GM12892 (cell line): Measurements from ENCODE around the gene NDUFS3. TPM values are rescaled to one million over a fixed set of nuclear protein-coding genes. Genes with fewer than 3 reads are reported as not detected.
"Not testable (repeated sequence)": the region's sequence is repeated elsewhere in the genome, so short reads cannot be mapped to it uniquely, and the experiment has no call there.

Experiments used
- DNase-seq: peaks from one replicate; pipeline ENCODE4 v3.0.0; 2011; ENCODE audit not compliant: insufficient read length
- FAIRE-seq: peaks from 2 replicates; lab custom pipeline; 2011; peaks lifted over from hg19 to GRCh38; lab: Jason Lieb, UNC
- POLR2A ChIP-seq: IDR thresholded peaks from 2 replicates; pipeline ENCODE4 v1.6.1; 2011; ENCODE audit warnings: low read depth, low read length, control low read depth
- POLR2AphosphoS5 ChIP-seq: IDR thresholded peaks from 2 replicates; pipeline ENCODE4 v1.6.1; 2011; ENCODE audit warnings: low read depth, low read length, control low read depth
- TAF1 ChIP-seq: IDR thresholded peaks from 2 replicates; pipeline ENCODE4 v1.6.1; 2011; ENCODE audit warnings: low read depth, mild to moderate bottlenecking, control low read depth, low read length, borderline replicate concordance
- polyA plus RNA-seq: library from polyadenylated mRNA; unstranded; fragments of >200 nt; gene quantifications from one replicate; pipeline ENCODE4 v1.2.1, GENCODE V29; 2012; ENCODE audit warnings: missing spikeins, inconsistent platforms; ENCODE audit not compliant: missing spikeins

NDUFS3 gene
- polyA plus RNA-seq: 135 TPM

- TF ChIP-seq POLR2A (peak; percentile 87), TAF1 (peak; percentile 97), POLR2AphosphoS5 (peak; percentile 90)
- DNase-seq (peak; percentile 85), FAIRE-seq (peak; percentile 90)
Measured at GRCh38 chr11:47578524-47579494, at the start of gene NDUFS3, which contains the start of gene KBTBD4. TSS of gene NDUFS3 (plus strand) at chr11:47579074. CDS start at chr11:47579092, 18 bp downstream. TSS of gene KBTBD4 (minus strand) at chr11:47578970. CDS start at chr11:47578951, 19 bp downstream.

- no peak for FAIRE-seq
- TF ChIP-seq TAF1 (no peak), POLR2A (no peak), POLR2AphosphoS5 (no peak)
- DNase-seq: no peak
Measured at GRCh38 chr11:47529951-47530350, 48.9 kb upstream of the NDUFS3 start.

- not testable (repeated sequence) for FAIRE-seq, DNase-seq
Measured at GRCh38 chr11:47530721-47531120, 48.2 kb upstream of the NDUFS3 start.

GRCh38 chr11:47531666-47532065 is 47.2 kb upstream of the NDUFS3 start:
- TF ChIP-seq TAF1 (no peak), POLR2AphosphoS5 (no peak), POLR2A (no peak)
- FAIRE-seq: no peak
- no peak for DNase-seq

- DNase-seq (no peak), FAIRE-seq (no peak)
- TF ChIP-seq POLR2A: no peak
- TF ChIP-seq POLR2AphosphoS5: no peak
Measured at GRCh38 chr11:47532597-47533213, 46.2 kb upstream of the NDUFS3 start.

GRCh38 chr11:47533690-47534151 is 45.2 kb upstream of the NDUFS3 start:
- DNase-seq (no peak), FAIRE-seq (no peak)
- TF ChIP-seq POLR2AphosphoS5 (no peak), TAF1 (no peak), POLR2A (no peak)

GRCh38 chr11:47534704-47535251 is 44.1 kb upstream of the NDUFS3 start:
- TF ChIP-seq POLR2AphosphoS5 (no peak), TAF1 (no peak), POLR2A (no peak)

GRCh38 chr11:47536915-47537314 is 42.0 kb upstream of the NDUFS3 start:
- no peak for DNase-seq
- no peak for FAIRE-seq
- TF ChIP-seq POLR2AphosphoS5 (no peak), TAF1 (no peak), POLR2A (no peak)

More at GRCh38 chr11:47534704-47535251, 44.1 kb upstream of the NDUFS3 start:
- DNase-seq (no peak), FAIRE-seq (peak; percentile 54)

- no peak for DNase-seq
- TF ChIP-seq TAF1 (no peak), POLR2AphosphoS5 (no peak)
- FAIRE-seq: no peak
Measured at GRCh38 chr11:47538741-47539565, 39.9 kb upstream of the NDUFS3 start.

- FAIRE-seq: no peak
- no peak for DNase-seq
- TF ChIP-seq TAF1 (no peak), POLR2A (no peak), POLR2AphosphoS5 (no peak)
Measured at GRCh38 chr11:47539681-47540039, 39.2 kb upstream of the NDUFS3 start.

- no peak for FAIRE-seq
Measured at GRCh38 chr11:47541070-47541469, 37.8 kb upstream of the NDUFS3 start.

More at GRCh38 chr11:47541070-47541469, 37.8 kb upstream of the NDUFS3 start:
- DNase-seq: no peak
- no peak for TF ChIP-seq POLR2AphosphoS5
- no peak for TF ChIP-seq TAF1
